GM23338 (cell line): Measurements from ENCODE around the gene CDC14A. TPM values are rescaled to one million over a fixed set of nuclear protein-coding genes. Genes with fewer than 3 reads are reported as not detected.

Experiments used
- ATAC-seq: fragments of 200-7000 bp; cut with Tn5 transposase; 3 replicates; pipeline ENCODE4 v1.9.1; 2020
- DNase-seq: peaks from one replicate; pipeline ENCODE4 v3.0.0-alpha.2; 2015; ENCODE audit warnings: low spot score
- H2AFZ ChIP-seq: fragments of 200-600 bp; sonication (generic); 2 replicates; pipeline ENCODE4 v1.8.0; 2016; ENCODE audit warnings: antibody characterized with exemption, mild to moderate bottlenecking, moderate library complexity
- H3F3A ChIP-seq: fragments of 200-600 bp; sonication (generic); replicated peaks from 2 replicates; pipeline ENCODE4 v1.8.0; 2017; ENCODE audit warnings: antibody characterized with exemption, mixed run types, low read depth
- H3K27ac ChIP-seq: fragments of 200-600 bp; sonication (generic); 2 replicates; pipeline ENCODE4 v1.6.1; 2016; ENCODE audit warnings: low read depth
- H3K27me3 ChIP-seq: fragments of 200-600 bp; sonication (generic); 2 replicates; pipeline ENCODE4 v1.8.0; 2016; ENCODE audit warnings: mild to moderate bottlenecking, mixed run types, moderate library complexity; ENCODE audit not compliant: insufficient read depth
- H3K36me3 ChIP-seq: fragments of 200-600 bp; sonication (generic); 2 replicates; pipeline ENCODE4 v1.8.0; 2016; ENCODE audit warnings: mild to moderate bottlenecking; ENCODE audit not compliant: insufficient read depth
- H3K4me1 ChIP-seq: fragments of 200-600 bp; sonication (generic); 2 replicates; pipeline ENCODE4 v1.8.0; 2016; ENCODE audit warnings: mild to moderate bottlenecking, moderate library complexity; ENCODE audit not compliant: insufficient read depth
- H3K4me2 ChIP-seq: fragments of 200-600 bp; sonication (generic); 2 replicates; pipeline ENCODE4 v1.7.1; 2017; ENCODE audit warnings: mixed run types
- H3K4me3 ChIP-seq: fragments of 200-600 bp; sonication (generic); 2 replicates; pipeline ENCODE4 v1.6.1; 2016; ENCODE audit warnings: mixed run types
- H3K79me2 ChIP-seq: fragments of 200-600 bp; sonication (generic); replicated peaks from 2 replicates; pipeline ENCODE4 v1.8.0; 2017; ENCODE audit warnings: mild to moderate bottlenecking; ENCODE audit not compliant: insufficient read depth
- H3K9me2 ChIP-seq: fragments of 200-600 bp; sonication (generic); 2 replicates; pipeline ENCODE4 v1.8.0; 2017; ENCODE audit not compliant: insufficient read depth
- H4K20me1 ChIP-seq: fragments of 200-600 bp; sonication (generic); replicated peaks from 2 replicates; pipeline ENCODE4 v1.8.0; 2017; ENCODE audit warnings: mild to moderate bottlenecking; ENCODE audit not compliant: insufficient read depth
- H3K27ac Mint-ChIP-seq: 2 replicates; pipeline ENCODE4 v1.8.0; 2020; ENCODE audit warnings: inconsistent platforms, mild to moderate bottlenecking, moderate library complexity, mixed read lengths
- H3K27me3 Mint-ChIP-seq: 3 replicates; pipeline ENCODE4 v1.8.0; 2022; ENCODE audit warnings: low read depth, mild to moderate bottlenecking, moderate library complexity, mixed read lengths, inconsistent platforms; ENCODE audit not compliant: insufficient read depth, poor library complexity
- H3K36me3 Mint-ChIP-seq: 3 replicates; pipeline ENCODE4 v1.8.0; 2021; ENCODE audit warnings: low read depth, mild to moderate bottlenecking, inconsistent platforms, moderate library complexity, mixed read lengths
- H3K4me1 Mint-ChIP-seq: 3 replicates; pipeline ENCODE4 v1.8.0; 2020; ENCODE audit warnings: mild to moderate bottlenecking, inconsistent platforms, mixed read lengths
- H3K4me3 Mint-ChIP-seq: 3 replicates; pipeline ENCODE4 v1.8.0; 2021; ENCODE audit warnings: moderate library complexity, mild to moderate bottlenecking, inconsistent platforms, mixed read lengths
- H3K9me3 Mint-ChIP-seq: 3 replicates; pipeline ENCODE4 v1.8.0; 2020; ENCODE audit warnings: moderate library complexity, mild to moderate bottlenecking, inconsistent platforms, mixed read lengths
- CREB1 ChIP-seq: fragments of 250-450 bp; sonication (Bioruptor Pico); IDR thresholded peaks from 2 replicates; pipeline ENCODE4 v1.5.0; 2020; ENCODE audit warnings: low read depth, mild to moderate bottlenecking, moderate library complexity
- EZH2 ChIP-seq: fragments of 200-600 bp; sonication (generic); IDR thresholded peaks from one replicate; pipeline ENCODE4 v1.8.0; 2017; ENCODE audit warnings: antibody characterized with exemption, mild to moderate bottlenecking, low read depth; ENCODE audit not compliant: unreplicated experiment
- EZH2phosphoT487 ChIP-seq: fragments of 200-600 bp; sonication (generic); IDR thresholded peaks from one replicate; pipeline ENCODE4 v1.8.1; 2018; ENCODE audit warnings: antibody characterized with exemption; ENCODE audit not compliant: unreplicated experiment
- JUNB ChIP-seq: IDR thresholded peaks from one replicate; pipeline ENCODE4 v1.6.1; 2016; ENCODE audit warnings: antibody characterized with exemption; ENCODE audit not compliant: unreplicated experiment
- NANOG ChIP-seq: IDR thresholded peaks from 2 replicates; pipeline ENCODE4 v1.6.1; 2016; ENCODE audit warnings: antibody characterized with exemption, borderline replicate concordance
- POLR2AphosphoS5 ChIP-seq: IDR thresholded peaks from 2 replicates; pipeline ENCODE4 v1.6.1; 2016; ENCODE audit warnings: antibody characterized with exemption, low read depth
- STAT1 ChIP-seq: IDR thresholded peaks from one replicate; pipeline ENCODE4 v1.6.1; 2016; ENCODE audit warnings: antibody characterized with exemption; ENCODE audit not compliant: unreplicated experiment
- ZNF331 ChIP-seq: fragments of 250-450 bp; sonication (Bioruptor Pico); IDR thresholded peaks from 2 replicates; pipeline ENCODE4 v1.5.0; 2020; ENCODE audit warnings: low read depth, mild to moderate bottlenecking, moderate library complexity
- ZNF462 ChIP-seq: fragments of 250-450 bp; sonication (Bioruptor Pico); IDR thresholded peaks from 2 replicates; pipeline ENCODE4 v1.5.0; 2020; ENCODE audit warnings: mild to moderate bottlenecking, moderate library complexity
- polyA plus RNA-seq: library from polyadenylated mRNA; unstranded; fragments of >200 nt; fragmentation: Nextera tagmentation; extraction: Ambion mirVana; gene quantifications from 2 replicates; pipeline ENCODE4 v1.2.1, GENCODE V29; 2016
- total RNA-seq: library from RNA; depleted of rRNA; stranded (reverse); fragments of >200 nt; shearing (Covaris generic); gene quantifications from 2 replicates; pipeline ENCODE4 v1.2.3, GENCODE V29; 2014

Gene CDC14A
- total and polyA plus RNA-seq, 2 experiments from 2014 or later = 11.1 to 20.8 TPM

DNA sequence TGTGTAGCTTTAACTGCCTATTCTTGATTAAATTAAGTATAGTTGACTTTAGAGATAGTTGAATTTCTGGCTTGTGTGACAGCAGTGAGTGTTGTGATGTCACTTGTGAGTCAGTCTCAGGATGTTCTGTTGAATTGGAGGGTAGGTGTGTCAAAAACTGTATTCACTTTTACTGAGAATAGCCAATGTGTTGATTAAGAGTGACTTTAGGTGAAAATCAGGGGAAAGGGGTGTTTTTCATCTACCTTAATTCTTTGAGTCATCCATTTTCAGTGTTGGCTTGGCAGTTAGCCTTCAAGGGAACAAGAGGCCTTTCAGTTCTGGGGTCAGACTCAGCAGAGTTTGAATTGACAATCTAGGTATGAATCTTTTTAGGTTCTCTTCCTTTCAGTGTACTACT lies 75.9 kb downstream of the CDC14A start (continued):
- TF ChIP-seq ZNF462 (CRISPR knock-in tag) (no peak), CREB1 (CRISPR knock-in tag) (no peak), ZNF331 (CRISPR knock-in tag) (no peak), EZH2 (no peak), NANOG (no peak), STAT1 (no peak)

GRCh38 chr1:100430325-100430756 lies 78.0 kb downstream of the CDC14A start:
- H3K27me3 Mint-ChIP-seq = peaks cover 2% of the 10 kb centered on the region
- H3K4me3 Mint-ChIP-seq = no peak overlapping the region
- H3K9me3 Mint-ChIP-seq = no peaks in the 10 kb centered on the region
- H3K79me2 ChIP-seq = no peaks in the 10 kb centered on the region; the same call in 1 of the 2 replicates
- H3K27ac ChIP-seq = no peak overlapping the region
- H4K20me1 ChIP-seq = no peaks in the 10 kb centered on the region
- no peak overlapping the region for H3K4me3 ChIP-seq
- peaks cover 4% of the 10 kb centered on the region; the same call in 1 of the 3 replicates for H3K36me3 Mint-ChIP-seq
- no peak overlapping the region for H2AFZ ChIP-seq
- H3K27ac Mint-ChIP-seq = no peak overlapping the region
- ATAC-seq (no peak), DNase-seq (no peak)
- H3K27me3 ChIP-seq = no peaks in the 10 kb centered on the region
- peaks cover 20% of the 10 kb centered on the region for H3K4me1 ChIP-seq
- no peaks in the 10 kb centered on the region for H3K9me2 ChIP-seq
- no peaks in the 10 kb centered on the region for H3K36me3 ChIP-seq
- TF ChIP-seq ZNF462 (CRISPR knock-in tag) = no peak
- no peak for TF ChIP-seq EZH2
- no peak for TF ChIP-seq POLR2AphosphoS5
- TF ChIP-seq JUNB = no peak
- no peak for TF ChIP-seq STAT1
- no peak for TF ChIP-seq CREB1 (CRISPR knock-in tag)
- TF ChIP-seq EZH2phosphoT487 = no peak
- peaks cover 22% of the 10 kb centered on the region for H3K4me1 Mint-ChIP-seq
- H3K4me2 ChIP-seq = no peak overlapping the region
- H3F3A ChIP-seq = no peaks in the 10 kb centered on the region
